Nucleus accumbens (tissue), 56 donors: ENCODE results near the gene SCYL2.
"Not testable (repeated sequence)": the region's sequence is repeated elsewhere in the genome, so short reads cannot be mapped to it uniquely, and the experiment has no call there.

Experiments
- DNase-seq, 56 donors: peaks; one replicate each; lab custom pipeline; 2025; lab: John Stamatoyannopoulos, UW

SCYL2 gene

DNA sequence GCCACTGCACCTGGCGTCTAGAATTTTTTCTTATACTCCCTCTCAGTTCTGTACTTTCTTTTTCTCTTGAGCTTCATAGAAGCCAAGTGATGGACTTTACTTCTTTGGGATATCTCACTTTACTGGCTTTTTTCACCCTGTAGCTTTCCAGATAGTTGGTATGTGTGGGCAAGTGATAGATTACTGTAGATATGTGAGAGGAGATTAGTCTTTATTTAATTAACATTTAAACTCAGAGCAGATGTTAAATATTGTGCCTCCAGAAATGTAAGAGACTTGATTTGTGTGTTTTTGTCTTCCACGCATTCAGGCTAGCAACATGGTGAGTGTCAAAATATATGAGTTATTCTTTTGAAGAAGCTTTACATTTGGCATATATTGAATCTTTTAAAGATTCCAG is 50.4 kb downstream of the SCYL2 start:
- DNase-seq, result no peak

DNA sequence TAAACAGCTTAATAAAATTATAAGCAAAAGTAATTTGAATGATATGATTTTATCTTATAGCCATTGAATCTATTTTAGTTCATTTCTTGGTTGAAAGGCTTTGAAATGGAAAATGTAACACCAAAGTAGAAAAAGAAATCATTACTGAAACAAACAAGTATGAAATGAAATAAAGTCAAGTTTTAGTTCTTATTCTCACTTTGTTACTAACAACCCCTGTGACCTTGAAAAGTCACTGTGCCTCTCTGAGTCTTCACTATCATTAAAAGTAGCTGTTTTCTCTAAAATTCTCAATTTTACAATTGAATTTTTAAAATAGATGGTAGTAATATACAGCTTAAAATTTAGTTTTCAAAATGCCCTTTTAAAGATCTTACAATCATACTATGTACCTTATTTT is 57.5 kb downstream of the SCYL2 start:
- DNase-seq, result no peak

DNA sequence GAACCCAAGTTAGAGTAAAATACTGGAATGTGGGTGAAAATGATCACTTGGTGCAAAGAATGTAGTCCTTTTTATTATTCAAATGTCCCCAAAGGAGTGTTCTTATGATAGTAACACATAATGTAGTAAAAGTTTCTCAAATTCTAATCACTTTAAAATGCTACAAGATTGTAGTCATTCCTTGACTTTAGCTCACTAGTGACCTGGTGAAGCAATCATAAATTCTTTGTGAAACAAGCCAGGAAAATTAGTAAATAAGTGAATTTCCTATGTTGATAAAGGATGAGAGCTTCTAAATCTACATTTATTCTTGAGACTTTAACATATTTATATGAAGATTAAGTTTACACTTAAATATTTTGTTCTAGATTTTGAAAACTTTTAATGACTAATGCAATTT is 59.2 kb downstream of the SCYL2 start:
- no peak for DNase-seq

DNA sequence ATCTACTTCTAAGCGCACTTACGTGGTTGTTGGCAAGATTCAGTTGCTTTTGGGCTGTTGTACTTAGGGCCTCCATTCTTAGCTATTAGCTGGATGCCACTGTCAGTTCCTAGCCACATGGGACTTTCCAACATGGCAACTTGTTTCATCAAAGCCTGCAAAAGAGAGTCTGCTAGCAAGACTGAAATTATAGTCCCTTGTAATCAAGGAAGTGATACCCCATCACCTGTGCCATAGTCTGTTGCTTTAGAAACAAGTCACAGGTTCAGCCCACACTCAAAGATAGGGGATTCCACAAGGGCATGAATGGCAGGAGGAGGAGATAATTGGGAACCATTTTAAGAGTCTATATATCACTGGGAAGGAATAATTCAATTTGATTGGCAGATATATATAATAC is 62.8 kb downstream of the SCYL2 start:
- DNase-seq, result no peak

DNA sequence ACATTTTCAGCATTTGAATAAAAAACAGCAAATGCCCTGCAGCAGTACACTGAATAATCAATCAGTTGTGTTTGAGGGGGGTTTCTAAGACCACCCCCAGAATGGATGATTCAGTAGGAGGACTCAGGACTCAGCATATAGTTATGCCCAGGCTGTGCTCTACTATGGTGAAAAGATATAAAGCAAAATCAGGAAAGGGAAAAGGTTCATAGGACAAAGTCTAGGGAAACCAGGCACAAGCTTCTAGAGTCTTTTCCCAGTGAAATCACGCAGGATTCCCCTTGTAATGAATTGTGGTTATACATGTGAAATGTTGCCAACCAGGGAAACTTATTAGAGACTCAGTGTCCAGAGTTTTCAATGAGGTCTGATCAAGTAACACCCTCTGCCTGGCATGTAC is 64.9 kb downstream of the SCYL2 start:
- DNase-seq, result no peak

DNA sequence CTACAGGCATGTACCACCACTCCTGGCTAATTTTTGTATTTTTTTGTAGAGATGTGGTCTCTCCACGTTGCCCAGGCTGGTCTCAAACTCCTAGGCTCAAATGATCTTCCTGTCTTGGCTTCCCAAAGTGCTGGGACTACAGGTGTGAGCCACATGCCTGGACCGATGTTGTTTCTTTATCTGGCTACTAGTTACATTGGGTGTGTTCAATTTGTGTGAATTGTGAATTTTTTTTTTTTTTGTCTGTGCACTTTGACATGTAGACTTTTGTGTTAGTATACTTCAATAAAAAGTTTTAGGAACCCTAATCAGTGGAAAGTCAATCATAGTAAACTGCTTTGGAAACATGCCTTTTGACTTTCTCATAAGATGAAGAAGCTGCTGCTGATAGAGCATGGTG is 65.9 kb downstream of the SCYL2 start:
- no peak for DNase-seq

DNA sequence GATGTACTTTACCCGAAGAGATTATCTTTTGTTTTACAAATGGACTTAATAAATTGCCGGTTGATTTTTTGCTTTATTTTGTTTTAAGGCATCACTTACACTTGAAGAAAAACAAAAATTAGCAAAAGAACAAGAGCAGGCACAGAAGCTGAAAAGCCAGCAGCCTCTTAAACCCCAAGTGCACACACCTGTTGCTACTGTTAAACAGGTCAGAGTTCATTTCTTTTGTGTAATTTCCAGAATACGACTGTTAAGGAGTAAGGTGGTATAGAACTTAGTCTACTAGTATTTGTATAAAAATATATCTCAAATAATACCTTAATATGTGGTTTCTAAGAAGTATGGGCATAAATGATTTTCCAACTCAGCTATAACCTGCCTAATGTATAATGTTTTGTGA is 70.3 kb downstream of the SCYL2 start:
- no peak for DNase-seq

DNA sequence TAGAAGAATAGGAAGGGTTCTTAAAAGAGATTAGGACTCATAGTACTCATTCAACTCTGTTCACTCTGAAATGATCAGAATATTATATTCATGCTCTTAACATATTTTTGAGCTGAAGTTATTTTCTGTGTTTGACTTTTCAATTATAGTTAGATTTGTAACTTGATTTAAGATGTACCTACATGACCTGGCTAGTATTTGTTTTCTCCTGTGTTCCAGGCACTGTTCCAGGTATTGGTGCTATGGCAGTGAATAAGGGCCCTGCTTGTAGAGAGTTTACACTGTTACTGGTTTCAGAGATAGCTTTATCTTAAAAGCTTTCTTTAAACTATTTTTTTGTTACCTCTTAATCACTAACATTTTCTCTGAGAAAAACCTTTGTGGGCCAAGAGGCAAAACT is 70.8 kb downstream of the SCYL2 start:
- no peak for DNase-seq

DNA sequence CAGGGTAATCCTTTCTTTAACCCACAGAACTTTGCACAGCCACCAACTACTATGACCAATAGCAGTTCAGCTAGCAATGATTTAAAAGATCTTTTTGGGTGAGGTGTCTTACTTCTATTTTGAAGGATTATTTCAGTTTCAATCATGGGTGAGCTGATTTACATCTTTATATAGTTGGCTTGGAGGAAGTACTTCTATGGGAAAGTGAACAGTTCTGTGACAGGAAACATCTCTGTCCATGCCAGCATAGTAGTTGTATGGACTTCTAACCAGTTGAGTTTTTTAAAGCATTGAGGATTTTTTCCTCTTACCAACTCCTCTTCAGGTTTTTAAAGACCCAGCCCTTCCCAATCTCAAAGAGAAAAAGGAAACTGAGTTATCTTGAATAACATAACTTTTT is 72.1 kb downstream of the SCYL2 start:
- no peak for DNase-seq

DNA sequence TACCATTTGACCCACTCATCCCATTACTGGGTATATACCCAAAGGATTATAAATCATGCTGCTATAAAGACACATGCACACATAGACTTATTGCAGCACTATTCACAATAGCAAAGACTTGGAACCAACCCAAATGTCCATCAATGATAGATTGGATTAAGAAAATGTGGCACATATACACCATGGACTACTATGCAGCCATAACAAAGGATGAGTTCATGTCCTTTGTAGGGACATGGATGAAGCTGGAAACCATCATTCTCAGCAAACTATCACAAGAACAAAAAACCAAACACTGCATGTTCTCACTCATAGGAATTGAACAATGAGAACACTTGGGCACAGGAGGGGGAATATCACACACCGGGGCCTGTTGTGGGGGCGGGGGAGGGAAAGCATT is 75.9 kb downstream of the SCYL2 start:
- not testable (repeated sequence) for DNase-seq

DNA sequence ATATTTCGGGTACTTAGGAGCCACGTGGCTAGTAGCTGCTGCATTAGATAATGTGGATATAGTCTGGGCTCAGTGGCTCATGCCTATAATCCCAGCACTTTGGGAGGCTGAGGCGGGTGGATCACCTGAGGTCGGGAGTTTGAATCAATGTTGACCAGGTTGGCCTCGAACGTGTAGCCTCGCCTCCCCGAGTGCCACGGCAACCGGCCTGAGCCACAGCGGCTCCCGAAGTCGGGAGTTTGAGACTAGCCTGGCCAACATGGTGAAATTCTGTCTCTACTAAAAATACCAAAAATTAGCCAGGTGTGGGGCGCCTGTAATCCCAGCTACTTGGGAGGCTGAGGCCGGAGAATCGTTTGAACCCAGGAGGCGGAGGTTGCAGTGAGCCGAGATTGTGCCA is 77.4 kb downstream of the SCYL2 start:
- not testable (repeated sequence) for DNase-seq

DNA sequence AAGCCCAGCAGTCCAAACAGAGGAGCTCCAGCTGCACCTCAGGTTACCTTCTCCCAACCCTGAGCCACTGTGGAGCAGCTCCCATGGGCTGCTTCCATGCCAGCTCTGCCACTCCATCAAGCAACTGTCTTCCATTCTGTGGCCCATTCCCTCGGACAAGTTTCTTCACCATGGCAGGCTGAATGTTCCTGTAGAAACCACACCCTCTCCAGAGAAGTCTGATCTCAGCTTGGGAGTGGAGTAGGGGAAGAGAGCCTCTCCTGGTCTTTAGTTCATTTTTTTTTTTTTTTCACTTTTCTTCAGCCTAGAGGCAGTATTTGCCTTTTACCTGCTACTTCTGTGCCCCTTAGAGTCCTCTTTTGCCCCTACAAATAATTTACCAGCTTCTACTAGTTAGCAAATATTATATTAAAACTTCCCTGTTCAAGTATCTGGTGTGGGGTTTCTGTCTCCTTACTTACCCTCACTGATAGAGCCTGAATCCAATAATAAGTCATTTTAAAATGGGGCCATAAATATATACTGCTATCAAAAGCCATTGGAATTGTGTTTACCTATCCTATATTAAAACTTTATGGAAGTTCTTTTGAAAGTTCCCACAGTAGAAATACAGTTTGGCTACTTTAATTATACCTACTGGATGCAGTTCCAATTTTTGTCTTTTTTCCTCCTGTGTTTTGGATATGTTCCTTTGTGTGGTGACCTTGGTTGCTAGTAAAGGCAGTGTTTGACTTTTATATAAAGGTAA is 78.2 kb downstream of the SCYL2 start:
- DNase-seq, result no peak

DNA sequence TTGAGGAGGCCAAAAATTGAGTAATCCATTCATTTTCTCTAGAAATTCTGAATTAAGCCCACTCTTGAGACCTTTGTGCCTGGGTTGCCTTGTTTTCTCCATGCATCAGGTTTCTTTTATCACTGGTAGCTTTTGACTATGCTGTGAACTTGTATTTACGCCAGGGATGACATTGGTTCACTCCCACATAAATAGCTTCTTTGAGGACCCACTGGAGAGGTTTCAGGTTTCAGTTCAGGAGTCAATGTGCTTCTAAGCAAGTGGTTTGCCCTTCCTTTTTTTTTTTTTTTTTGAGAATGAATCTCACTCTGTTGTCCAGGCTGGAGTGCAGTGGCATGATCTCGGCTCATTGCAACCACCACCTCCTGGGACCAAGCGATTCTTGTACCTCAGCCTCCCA is 79.7 kb downstream of the SCYL2 start:
- no peak for DNase-seq

DNA sequence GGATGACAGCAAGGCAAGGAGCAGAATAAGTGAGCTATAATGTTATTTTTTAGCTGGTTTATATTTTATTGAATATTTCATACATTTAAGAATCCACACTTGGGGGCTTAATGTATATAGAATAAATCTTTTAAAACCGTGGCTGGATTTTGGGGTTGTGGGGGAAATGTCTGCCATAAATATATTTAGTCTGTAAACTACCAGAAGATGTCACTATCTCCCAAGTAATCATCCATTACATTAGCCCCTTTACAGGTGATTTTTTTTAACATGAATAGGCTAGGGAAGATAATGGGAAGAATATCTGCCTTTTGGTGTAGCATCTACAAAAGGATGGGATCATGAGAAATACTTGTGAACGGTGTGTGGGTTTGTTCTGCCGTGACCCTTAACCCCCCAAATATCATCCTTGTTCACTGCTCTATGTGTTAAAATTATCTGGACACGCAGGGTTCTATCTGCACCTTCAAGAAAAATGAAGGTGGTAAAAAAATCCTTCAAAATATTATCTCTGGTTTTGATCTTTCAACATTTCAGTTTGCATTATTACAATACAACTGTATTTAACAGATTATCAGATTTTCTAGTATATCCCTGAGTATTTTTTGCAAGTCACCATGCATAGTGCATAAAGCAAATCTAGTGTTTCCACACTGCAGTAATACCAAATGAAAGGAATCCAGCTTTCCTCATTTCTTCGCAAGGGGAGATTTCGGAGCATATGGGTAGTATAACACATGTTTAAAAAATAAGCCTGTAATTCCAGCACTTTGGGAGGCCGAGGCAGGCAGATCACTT is 81.9 kb downstream of the SCYL2 start:
- DNase-seq, result no peak

DNA sequence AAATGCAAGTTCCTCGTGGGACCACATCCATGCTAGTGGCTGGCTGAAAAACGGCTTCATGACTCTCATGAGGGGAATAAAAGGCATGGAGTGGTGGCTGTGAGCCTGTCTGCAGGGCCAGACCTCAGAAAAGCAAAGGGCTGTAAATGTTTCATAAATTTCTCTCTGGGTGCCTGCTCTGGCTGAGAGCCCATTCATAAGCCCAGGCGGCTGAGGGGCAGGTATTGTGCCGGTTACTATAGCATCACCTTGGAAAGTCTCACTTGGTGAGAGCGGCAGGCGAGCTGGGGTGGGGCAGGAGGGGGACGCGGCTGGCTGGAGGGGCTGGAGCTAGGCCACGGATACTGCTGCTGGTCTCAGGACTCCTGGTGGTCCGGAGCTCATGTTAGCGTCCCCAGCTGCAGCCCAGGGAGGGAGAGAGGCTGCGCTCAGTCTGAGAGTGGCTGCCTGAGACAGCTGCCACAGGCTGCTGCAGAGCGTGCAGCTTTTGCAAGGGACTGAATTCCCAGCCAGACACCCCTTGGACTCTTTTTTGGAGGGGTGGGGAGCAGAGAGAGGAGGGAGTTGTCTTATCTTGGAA is 89.8 kb downstream of the SCYL2 start, which contains the start of gene SLC17A8:
SLC17A8 (plus strand) TSS at position 431 of the 580 bp plus-strand sequence. CDS start 318 bp downstream, outside the sequence.
- DNase-seq, result no peak

DNA sequence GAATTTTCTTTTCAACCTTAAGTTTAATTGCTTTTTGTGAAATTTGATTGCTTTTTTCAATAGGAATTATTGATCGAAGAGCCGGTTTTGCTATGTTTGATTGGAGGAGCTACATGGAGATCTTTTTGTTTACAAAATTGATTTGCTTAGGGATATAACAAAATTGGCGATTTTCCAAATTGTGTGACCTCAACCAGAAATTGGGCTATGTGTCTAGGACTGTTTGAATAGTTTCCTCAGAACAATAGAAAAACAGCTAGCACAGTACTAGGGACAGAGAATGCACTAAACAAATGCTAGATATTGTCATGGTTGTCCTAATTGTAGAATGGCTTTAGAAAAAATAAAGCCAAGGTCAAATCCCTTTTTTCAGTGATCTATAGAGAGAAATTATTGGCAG is 92.3 kb downstream of the SCYL2 start:
- no peak for DNase-seq

DNA sequence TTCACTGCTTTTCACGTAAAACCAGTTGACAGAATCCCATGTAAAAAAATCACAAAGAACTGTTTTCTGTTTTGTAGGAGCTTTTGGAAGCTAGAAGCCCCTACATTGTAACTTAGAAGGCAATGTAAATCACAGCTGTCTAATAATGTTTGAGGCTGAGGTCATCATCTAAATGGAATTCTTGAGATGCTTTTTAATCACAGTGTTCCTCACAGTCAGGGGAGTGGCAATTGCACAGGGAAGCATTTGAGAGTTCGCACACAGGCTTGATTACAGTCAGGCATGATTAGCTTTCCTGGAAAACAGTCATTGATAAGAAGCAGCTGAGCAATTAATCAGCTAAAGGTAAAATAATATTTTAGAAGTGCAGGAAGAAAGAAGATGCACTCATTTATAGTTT is 92.8 kb downstream of the SCYL2 start:
- DNase-seq, result no peak

DNA sequence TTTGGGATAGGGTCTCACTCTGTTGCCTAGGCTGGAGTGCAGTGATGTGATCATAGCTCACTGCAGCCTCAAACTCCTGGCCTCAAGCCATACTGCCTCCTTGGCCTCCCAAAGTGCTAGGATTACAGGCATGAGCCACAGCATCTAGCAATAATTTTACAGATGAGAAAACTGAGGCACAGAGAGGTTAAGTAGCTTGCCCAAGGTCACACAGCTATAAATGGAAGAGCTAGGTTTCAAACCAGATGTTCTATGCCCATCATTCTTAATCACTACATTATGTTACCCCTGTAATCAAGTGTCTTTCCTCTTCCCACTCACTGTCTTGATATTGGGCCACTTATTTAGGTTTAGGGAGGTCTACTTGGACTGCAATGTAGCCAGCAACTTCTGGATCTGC is 93.5 kb downstream of the SCYL2 start:
- no peak for DNase-seq

DNA sequence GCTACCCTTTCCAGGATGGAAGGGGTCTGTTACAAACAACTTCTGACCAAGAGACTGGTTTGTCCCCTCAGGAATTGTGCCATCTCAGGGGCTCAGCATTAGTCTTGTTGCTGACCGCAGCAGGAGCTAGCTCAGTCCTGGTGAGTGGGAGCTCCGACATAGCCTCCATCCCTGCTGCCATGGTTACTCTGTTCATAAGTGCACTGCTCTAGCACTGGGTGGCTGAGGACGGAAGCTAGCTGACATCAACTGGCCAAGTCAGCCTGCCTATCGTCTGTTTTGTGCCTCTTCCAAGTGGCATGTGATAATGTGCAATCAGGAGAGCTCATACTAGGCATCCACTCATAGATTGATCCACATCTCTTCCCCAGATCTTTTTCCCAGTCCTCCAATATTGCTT is 97.3 kb downstream of the SCYL2 start:
- DNase-seq, result no peak

DNA sequence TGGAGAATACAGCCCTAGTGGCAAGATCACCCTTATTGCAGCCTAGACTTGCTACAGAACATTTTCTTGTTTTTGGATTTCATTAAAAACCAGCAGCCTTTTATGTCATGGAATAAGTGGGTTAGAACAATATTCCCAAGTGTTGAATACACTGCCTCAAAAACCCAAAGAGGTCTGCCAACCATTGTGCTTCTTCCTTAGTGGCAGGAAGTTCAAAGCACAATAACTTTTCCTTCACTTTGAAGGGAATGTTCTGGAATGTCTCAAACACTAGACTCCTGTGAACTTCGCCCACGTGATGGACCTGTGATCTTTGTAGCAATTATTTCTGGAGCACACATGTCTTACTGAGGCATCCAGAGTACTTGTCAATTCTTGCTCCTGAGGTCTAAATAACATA is 98.4 kb downstream of the SCYL2 start:
- no peak for DNase-seq

DNA sequence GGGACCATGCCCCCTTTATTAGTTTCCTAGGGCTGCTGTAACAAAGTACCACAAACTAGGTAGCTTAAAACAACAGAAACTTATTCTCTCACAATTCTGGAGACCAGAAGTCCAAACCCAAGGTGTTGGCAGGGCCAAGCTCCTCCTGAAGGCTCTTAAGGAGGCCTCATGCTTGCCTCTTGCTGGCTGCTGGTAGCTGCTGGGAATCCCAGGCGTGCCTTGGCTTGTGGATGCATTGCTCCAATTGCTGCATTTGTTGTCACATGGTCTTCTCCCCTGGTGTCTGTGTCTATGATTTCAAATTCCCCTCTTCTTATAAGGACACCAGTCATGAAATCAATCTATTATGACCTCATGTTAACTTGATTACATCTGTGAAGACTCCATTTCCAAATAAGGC is 101.1 kb downstream of the SCYL2 start:
- DNase-seq, result no peak

DNA sequence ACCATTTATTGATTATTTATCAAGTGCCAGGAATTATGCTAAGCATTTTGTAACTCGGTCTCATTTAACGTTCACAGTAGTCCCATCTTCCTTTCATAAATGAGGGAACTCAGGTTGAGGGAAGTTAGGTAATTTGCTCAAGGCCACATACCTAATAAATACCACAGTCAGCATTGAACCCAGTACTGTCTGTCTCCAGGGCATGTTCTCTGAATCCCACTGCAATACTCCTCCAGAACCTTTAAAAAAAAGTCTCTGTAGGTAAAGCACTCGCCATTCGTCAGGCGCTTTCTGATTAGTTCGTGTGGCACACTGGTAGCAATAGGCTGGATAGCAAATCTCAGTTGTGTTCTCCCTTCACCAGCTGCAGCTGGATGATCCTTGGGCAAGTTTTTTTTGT is 104.2 kb downstream of the SCYL2 start:
- DNase-seq, result no peak
